Measurements from ENCODE around the gene SLC16A6. TPM values are rescaled to one million over a fixed set of nuclear protein-coding genes. Genes with fewer than 3 reads are reported as not detected.
A peak's percentile ranks its signal among the peaks of the same experiment; 100 is the strongest.
"Not testable (repeated sequence)": the region's sequence is repeated elsewhere in the genome, so short reads cannot be mapped to it uniquely, and the experiment has no call there.

SLC16A6 gene
- total RNA-seq, 1 donor from 2014 or later, result 1.0 TPM

GRCh38 chr17:68255731-68256538, 35.0 kb downstream of the SLC16A6 start:
- peaks cover 2 to 9% (median 7%) of the 10 kb centered on the region in 3 donors for H3K4me1 ChIP-seq (ENCODE audit: control insufficient read depth in 3 of 3, insufficient read depth in 3 of 3, low read length in 3 of 3)
- H3K9me3 ChIP-seq (ENCODE audit: control insufficient read depth in 3 of 3, low read length in 3 of 3), result no peaks in the 10 kb centered on the region
- no peak overlapping the region for H3K4me3 ChIP-seq (ENCODE audit: low read length in 3 of 3)
- no peak overlapping the region for H3K27ac ChIP-seq (ENCODE audit: low read depth, low read length)
- peaks cover 16 to 41% (median 39%) of the 10 kb centered on the region in 3 donors for H3K36me3 ChIP-seq (ENCODE audit: control insufficient read depth in 3 of 3, insufficient read depth in 3 of 3, low read length in 3 of 3)
- no peaks in the 10 kb centered on the region for H3K27me3 ChIP-seq (ENCODE audit: control insufficient read depth in 3 of 3, insufficient read depth in 3 of 3, low read length in 3 of 3)
- no peak overlapping the region for H3K9ac ChIP-seq (ENCODE audit: low read depth in 1 of 3, low read length in 3 of 3)

GRCh38 chr17:68255151-68255550, 35.8 kb downstream of the SLC16A6 start:
- no peak overlapping the region for H3K27ac ChIP-seq (ENCODE audit: low read depth, low read length)
- no peak overlapping the region for H3K9ac ChIP-seq (ENCODE audit: low read depth in 1 of 3, low read length in 3 of 3)
- no peaks in the 10 kb centered on the region for H3K27me3 ChIP-seq (ENCODE audit: control insufficient read depth in 3 of 3, insufficient read depth in 3 of 3, low read length in 3 of 3)
- H3K4me3 ChIP-seq (ENCODE audit: low read length in 3 of 3), result no peak overlapping the region
- no peaks in the 10 kb centered on the region for H3K9me3 ChIP-seq (ENCODE audit: control insufficient read depth in 3 of 3, low read length in 3 of 3)
- H3K36me3 ChIP-seq (ENCODE audit: control insufficient read depth in 3 of 3, insufficient read depth in 3 of 3, low read length in 3 of 3), result peaks cover 16 to 49% (median 43%) of the 10 kb centered on the region in 3 donors
- peaks cover 2 to 7% (median 7%) of the 10 kb centered on the region in 3 donors for H3K4me1 ChIP-seq (ENCODE audit: control insufficient read depth in 3 of 3, insufficient read depth in 3 of 3, low read length in 3 of 3)

GRCh38 chr17:68253426-68253825, 37.5 kb downstream of the SLC16A6 start:
- H3K9me3 ChIP-seq (ENCODE audit: control insufficient read depth in 3 of 3, low read length in 3 of 3); H3K27ac ChIP-seq (ENCODE audit: low read depth, low read length); H3K4me3 ChIP-seq (ENCODE audit: low read length in 3 of 3); H3K4me1 ChIP-seq (ENCODE audit: control insufficient read depth in 3 of 3, insufficient read depth in 3 of 3, low read length in 3 of 3); H3K27me3 ChIP-seq (ENCODE audit: control insufficient read depth in 3 of 3, insufficient read depth in 3 of 3, low read length in 3 of 3); H3K9ac ChIP-seq (ENCODE audit: low read depth in 1 of 3, low read length in 3 of 3): not testable (repeated sequence)
- peaks cover 16 to 49% (median 43%) of the 10 kb centered on the region in 3 donors for H3K36me3 ChIP-seq (ENCODE audit: control insufficient read depth in 3 of 3, insufficient read depth in 3 of 3, low read length in 3 of 3)

- Histone ChIP-seq H3K4me1 (ENCODE audit: control insufficient read depth in 3 of 3, insufficient read depth in 3 of 3, low read length in 3 of 3) (peaks cover 10 to 13% (median 13%) of the 10 kb centered on the region in 3 donors), H3K27ac (ENCODE audit: low read depth, low read length) (no peak overlapping the region), H3K36me3 (ENCODE audit: control insufficient read depth in 3 of 3, insufficient read depth in 3 of 3, low read length in 3 of 3) (peaks cover 5 to 27% (median 25%) of the 10 kb centered on the region in 3 donors), H3K9ac (ENCODE audit: low read depth in 1 of 3, low read length in 3 of 3) (peak overlapping the region in 1 of 3 donors; percentile 33), H3K9me3 (ENCODE audit: control insufficient read depth in 3 of 3, low read length in 3 of 3) (no peaks in the 10 kb centered on the region), H3K27me3 (ENCODE audit: control insufficient read depth in 3 of 3, insufficient read depth in 3 of 3, low read length in 3 of 3) (no peaks in the 10 kb centered on the region), H3K4me3 (ENCODE audit: low read length in 3 of 3) (peak overlapping the region in 1 of 3 donors; percentile 6)
Measured at GRCh38 chr17:68249354-68249765, 41.6 kb downstream of the SLC16A6 start.

GRCh38 chr17:68248891-68249290, 42.0 kb downstream of the SLC16A6 start:
- Histone ChIP-seq H3K9ac (ENCODE audit: low read depth in 1 of 3, low read length in 3 of 3) (peak overlapping the region; percentile 98 to 99 (median 98)), H3K4me3 (ENCODE audit: low read length in 3 of 3) (peak overlapping the region in 2 of 3 donors; percentile 88 to 89), H3K27me3 (ENCODE audit: control insufficient read depth in 3 of 3, insufficient read depth in 3 of 3, low read length in 3 of 3) (no peaks in the 10 kb centered on the region), H3K36me3 (ENCODE audit: control insufficient read depth in 3 of 3, insufficient read depth in 3 of 3, low read length in 3 of 3) (peaks cover 5 to 22% (median 21%) of the 10 kb centered on the region in 3 donors), H3K9me3 (ENCODE audit: control insufficient read depth in 3 of 3, low read length in 3 of 3) (no peaks in the 10 kb centered on the region), H3K27ac (ENCODE audit: low read depth, low read length) (peak overlapping the region; percentile 98), H3K4me1 (ENCODE audit: control insufficient read depth in 3 of 3, insufficient read depth in 3 of 3, low read length in 3 of 3) (peaks cover 10 to 13% (median 13%) of the 10 kb centered on the region in 3 donors)

- Histone ChIP-seq H3K27ac (ENCODE audit: low read depth, low read length) (peak overlapping the region; percentile 98), H3K9me3 (ENCODE audit: control insufficient read depth in 3 of 3, low read length in 3 of 3) (no peaks in the 10 kb centered on the region), H3K27me3 (ENCODE audit: control insufficient read depth in 3 of 3, insufficient read depth in 3 of 3, low read length in 3 of 3) (no peaks in the 10 kb centered on the region), H3K4me3 (ENCODE audit: low read length in 3 of 3) (peak overlapping the region; percentile 88 to 92 (median 89)), H3K9ac (ENCODE audit: low read depth in 1 of 3, low read length in 3 of 3) (peak overlapping the region; percentile 98 to 99 (median 98)), H3K36me3 (ENCODE audit: control insufficient read depth in 3 of 3, insufficient read depth in 3 of 3, low read length in 3 of 3) (peaks cover 5 to 18% (median 17%) of the 10 kb centered on the region in 3 donors), H3K4me1 (ENCODE audit: control insufficient read depth in 3 of 3, insufficient read depth in 3 of 3, low read length in 3 of 3) (peaks cover 10 to 13% (median 13%) of the 10 kb centered on the region in 3 donors)
Measured at GRCh38 chr17:68248199-68248825, 42.6 kb downstream of the SLC16A6 start.

GRCh38 chr17:68247445-68248198, 43.3 kb downstream of the SLC16A6 start, which contains the start of gene AMZ2:
AMZ2 (plus strand) TSS chr17:68248043; CDS start chr17:68250188, 2,145 bp downstream.
- Histone ChIP-seq H3K9ac (ENCODE audit: low read depth in 1 of 3, low read length in 3 of 3) (peak within 1 kb of the TSS; percentile 98 to 99 (median 98)), H3K27ac (ENCODE audit: low read depth, low read length) (peak within 1 kb of the TSS; percentile 98), H3K27me3 (ENCODE audit: control insufficient read depth in 3 of 3, insufficient read depth in 3 of 3, low read length in 3 of 3) (no peaks in the 10 kb centered on the region), H3K4me3 (ENCODE audit: low read length in 3 of 3) (peak within 1 kb of the TSS; percentile 88 to 92 (median 89)), H3K4me1 (ENCODE audit: control insufficient read depth in 3 of 3, insufficient read depth in 3 of 3, low read length in 3 of 3) (peaks cover 10 to 13% (median 13%) of the 10 kb centered on the region in 3 donors), H3K9me3 (ENCODE audit: control insufficient read depth in 3 of 3, low read length in 3 of 3) (no peaks in the 10 kb centered on the region), H3K36me3 (ENCODE audit: control insufficient read depth in 3 of 3, insufficient read depth in 3 of 3, low read length in 3 of 3) (peaks cover 5 to 13% (median 12%) of the 10 kb centered on the region in 3 donors)

GRCh38 chr17:68246271-68247028, 44.5 kb downstream of the SLC16A6 start:
- Histone ChIP-seq H3K4me3 (ENCODE audit: low read length in 3 of 3) (peak overlapping the region in 1 of 3 donors; percentile 89), H3K9ac (ENCODE audit: low read depth in 1 of 3, low read length in 3 of 3) (no peak overlapping the region), H3K27ac (ENCODE audit: low read depth, low read length) (no peak overlapping the region)

More at GRCh38 chr17:68246271-68247028, 44.5 kb downstream of the SLC16A6 start:
- H3K27me3 ChIP-seq (ENCODE audit: control insufficient read depth in 3 of 3, insufficient read depth in 3 of 3, low read length in 3 of 3), result no peaks in the 10 kb centered on the region
- H3K9me3 ChIP-seq (ENCODE audit: control insufficient read depth in 3 of 3, low read length in 3 of 3), result no peaks in the 10 kb centered on the region
- peaks cover 10 to 13% (median 13%) of the 10 kb centered on the region in 3 donors for H3K4me1 ChIP-seq (ENCODE audit: control insufficient read depth in 3 of 3, insufficient read depth in 3 of 3, low read length in 3 of 3)
- H3K36me3 ChIP-seq (ENCODE audit: control insufficient read depth in 3 of 3, insufficient read depth in 3 of 3, low read length in 3 of 3), result peaks cover 1 to 10% (median 6%) of the 10 kb centered on the region in 3 donors
